Cardiac fibroblast (primary cell): Measurements from ENCODE around the gene ACHE.

Experiments
- DNase-seq, 2 donors: peaks; one replicate each; pipeline versions ENCODE4 v3.0.0 to v3.0.0-alpha.2; 2010; ENCODE audit warnings: low read depth in 2 of 2
- H3K4me3 ChIP-seq, 2 donors: replicated peaks in 1 of 2; 1 replicate in 1 of 2; 2 replicates in 1 of 2; pipeline ENCODE4 v1.5.1; 2011; ENCODE audit warnings: low read depth in 2 of 2, low read length in 2 of 2, mild to moderate bottlenecking in 2 of 2, moderate library complexity in 1 of 2
- TF ChIP-seq, protein P1 (sequence below): IDR thresholded peaks from one replicate; pipeline ENCODE4 v1.5.1; 2011; ENCODE audit warnings: low read depth, mild to moderate bottlenecking, low read length, inconsistent platforms

ACHE gene

DNA sequence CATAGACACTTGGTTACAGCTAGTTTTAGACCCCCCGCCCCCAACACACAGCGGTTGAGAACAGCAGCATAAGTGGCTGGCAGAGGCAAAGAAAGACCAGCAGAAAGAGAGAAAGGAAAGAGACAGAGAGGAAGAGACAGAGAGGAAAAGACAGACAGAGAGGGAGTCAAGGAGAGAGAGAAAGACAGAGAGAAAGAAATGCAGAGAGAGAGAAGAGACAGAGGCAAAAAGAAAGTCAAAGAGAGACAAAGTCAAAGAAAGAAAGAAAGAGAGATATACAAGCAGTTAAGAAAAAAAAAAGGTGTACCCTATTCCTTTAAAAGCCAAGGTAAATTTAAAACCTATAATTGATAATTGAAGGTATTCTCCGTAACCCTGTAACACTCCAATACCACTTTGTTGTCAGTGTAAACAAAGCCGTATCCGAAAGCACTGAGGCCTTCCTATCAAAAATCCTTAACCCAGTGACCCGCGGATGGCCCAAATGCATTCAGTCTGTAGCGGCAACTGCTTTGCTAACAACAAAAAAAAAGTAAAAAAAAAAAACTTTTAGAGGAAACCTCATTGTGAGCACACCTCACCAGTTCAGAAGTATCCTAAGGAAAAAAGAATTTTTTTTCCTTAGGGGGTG is 55.1 kb downstream of the ACHE start:
- no peak for DNase-seq
- TF ChIP-seq, protein P1, sequence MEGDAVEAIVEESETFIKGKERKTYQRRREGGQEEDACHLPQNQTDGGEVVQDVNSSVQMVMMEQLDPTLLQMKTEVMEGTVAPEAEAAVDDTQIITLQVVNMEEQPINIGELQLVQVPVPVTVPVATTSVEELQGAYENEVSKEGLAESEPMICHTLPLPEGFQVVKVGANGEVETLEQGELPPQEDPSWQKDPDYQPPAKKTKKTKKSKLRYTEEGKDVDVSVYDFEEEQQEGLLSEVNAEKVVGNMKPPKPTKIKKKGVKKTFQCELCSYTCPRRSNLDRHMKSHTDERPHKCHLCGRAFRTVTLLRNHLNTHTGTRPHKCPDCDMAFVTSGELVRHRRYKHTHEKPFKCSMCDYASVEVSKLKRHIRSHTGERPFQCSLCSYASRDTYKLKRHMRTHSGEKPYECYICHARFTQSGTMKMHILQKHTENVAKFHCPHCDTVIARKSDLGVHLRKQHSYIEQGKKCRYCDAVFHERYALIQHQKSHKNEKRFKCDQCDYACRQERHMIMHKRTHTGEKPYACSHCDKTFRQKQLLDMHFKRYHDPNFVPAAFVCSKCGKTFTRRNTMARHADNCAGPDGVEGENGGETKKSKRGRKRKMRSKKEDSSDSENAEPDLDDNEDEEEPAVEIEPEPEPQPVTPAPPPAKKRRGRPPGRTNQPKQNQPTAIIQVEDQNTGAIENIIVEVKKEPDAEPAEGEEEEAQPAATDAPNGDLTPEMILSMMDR: no peak

More for the DNA sequence above, 55.1 kb downstream of the ACHE start:
- H3K4me3 ChIP-seq: no peak overlapping the region
